NT2/D1 (cell line): ENCODE measurements around the gene FBXO5.

ENCODE experiments used
- SUZ12 ChIP-seq: IDR thresholded peaks from 2 replicates; pipeline ENCODE4 v1.6.1; 2011; ENCODE audit not compliant: insufficient read length, insufficient read depth; ENCODE audit errors: extremely low read depth
- YY1 ChIP-seq: IDR thresholded peaks from 2 replicates; pipeline ENCODE4 v1.6.1; 2011; ENCODE audit not compliant: insufficient read length, insufficient read depth
- ZNF274 ChIP-seq: IDR thresholded peaks from 2 replicates; pipeline ENCODE4 v1.6.1; 2011; ENCODE audit warnings: mild to moderate bottlenecking, low read depth, low read length

- TF ChIP-seq YY1 (no peak), ZNF274 (no peak), SUZ12 (no peak)
Measured at GRCh38 chr6:152946995-152947394, 35.8 kb downstream of the FBXO5 start.
